Measurements from ENCODE around the gene GRK6. TPM values are rescaled to one million over a fixed set of nuclear protein-coding genes. Genes with fewer than 3 reads are reported as not detected.

Gene GRK6
- total RNA-seq, 1 experiment from 2014 or later, result 75.2 TPM

GRCh38 chr5:177446200-177447065, 20.0 kb downstream of the GRK6 start, which contains the start of gene PRR7:
TSS of gene PRR7 (plus strand) at chr5:177446814. CDS start at chr5:177455068, 8,254 bp downstream.
- Mint-ChIP-seq H3K9me3 (no peaks in the 10 kb centered on the region), H3K4me3 (peak within 1 kb of the TSS; percentile 65 to 79), H3K36me3 (ENCODE audit: insufficient read depth in 1 of 3, low read depth in 3 of 3) (peaks cover 3 to 14% (median 4%) of the 10 kb centered on the region in 3 experiments), H3K27me3 (ENCODE audit: low read depth) (peaks cover 30% of the 10 kb centered on the region), H3K27ac (peak within 1 kb of the TSS in 2 of 3 experiments; percentile 36 to 85; a peak in 4 of 7 replicates), H3K4me1 (peaks cover 40 to 46% of the 10 kb centered on the region in 2 experiments)
- DNase-seq, result peak; percentile 61
- Histone ChIP-seq H3T11ph (ENCODE audit: low read length) (no peak within 1 kb of the TSS), H2AFZ (ENCODE audit: low read length) (no peak within 1 kb of the TSS), H4K5ac (ENCODE audit: insufficient read length, low read depth, low read length) (peak within 1 kb of the TSS; percentile 29), H2BK20ac (ENCODE audit: low read depth, low read length, poor library complexity, severe bottlenecking) (no peak within 1 kb of the TSS), H3K4me2 (ENCODE audit: insufficient read depth, insufficient read length, low read length) (peak within 1 kb of the TSS; percentile 73), H3K27ac (ENCODE audit: insufficient read length, low read depth, low read length) (no peak within 1 kb of the TSS), H4K91ac (ENCODE audit: insufficient read length, low read depth, low read length) (no peak within 1 kb of the TSS), H2AK5ac (ENCODE audit: insufficient read length, low read length) (no peak within 1 kb of the TSS), H3K4ac (ENCODE audit: low read depth, low read length) (no peak within 1 kb of the TSS; the same call in 1 of the 2 replicates), H3K18ac (ENCODE audit: insufficient read length, low read depth, low read length) (peak within 1 kb of the TSS; percentile 80), H3K9me3 (ENCODE audit: control insufficient read depth, low read depth, low read length) (no peaks in the 10 kb centered on the region), H3K23me2 (ENCODE audit: insufficient read length, low read depth, low read length, poor library complexity, severe bottlenecking) (peaks cover 7% of the 10 kb centered on the region), H3K27me3 (ENCODE audit: insufficient read depth, low read length) (no peaks in the 10 kb centered on the region; the same call in 1 of the 2 replicates), H3K14ac (ENCODE audit: insufficient read depth, low read length) (peak within 1 kb of the TSS; percentile 81), H4K8ac (replicated peaks; ENCODE audit: insufficient read length, low read depth, low read length) (no peak within 1 kb of the TSS), H3K79me1 (ENCODE audit: insufficient read depth, low read depth, low read length, poor library complexity, severe bottlenecking) (no peaks in the 10 kb centered on the region), H2BK5ac (ENCODE audit: insufficient read length, low read length) (no peak within 1 kb of the TSS), H2BK120ac (ENCODE audit: low read depth, low read length, poor library complexity, severe bottlenecking) (no peak within 1 kb of the TSS), H3K4me1 (ENCODE audit: insufficient read depth, low read length) (no peaks in the 10 kb centered on the region; the same call in 1 of the 2 replicates), H3K9ac (ENCODE audit: extremely low read depth, insufficient read length, low read length) (peak within 1 kb of the TSS; percentile 47), H2BK15ac (ENCODE audit: low read depth, low read length) (no peak within 1 kb of the TSS), H2BK12ac (ENCODE audit: insufficient read length, low read depth, low read length) (no peak within 1 kb of the TSS), H4K20me1 (ENCODE audit: control insufficient read depth, insufficient read depth, insufficient read length) (no peaks in the 10 kb centered on the region), H3K79me2 (ENCODE audit: insufficient read depth, low read length) (no peaks in the 10 kb centered on the region), H3K23ac (ENCODE audit: insufficient read length, low read depth, low read length) (no peak within 1 kb of the TSS), H3K56ac (ENCODE audit: insufficient read length, low read depth, low read length) (no peak within 1 kb of the TSS)
- TF ChIP-seq, protein P1, sequence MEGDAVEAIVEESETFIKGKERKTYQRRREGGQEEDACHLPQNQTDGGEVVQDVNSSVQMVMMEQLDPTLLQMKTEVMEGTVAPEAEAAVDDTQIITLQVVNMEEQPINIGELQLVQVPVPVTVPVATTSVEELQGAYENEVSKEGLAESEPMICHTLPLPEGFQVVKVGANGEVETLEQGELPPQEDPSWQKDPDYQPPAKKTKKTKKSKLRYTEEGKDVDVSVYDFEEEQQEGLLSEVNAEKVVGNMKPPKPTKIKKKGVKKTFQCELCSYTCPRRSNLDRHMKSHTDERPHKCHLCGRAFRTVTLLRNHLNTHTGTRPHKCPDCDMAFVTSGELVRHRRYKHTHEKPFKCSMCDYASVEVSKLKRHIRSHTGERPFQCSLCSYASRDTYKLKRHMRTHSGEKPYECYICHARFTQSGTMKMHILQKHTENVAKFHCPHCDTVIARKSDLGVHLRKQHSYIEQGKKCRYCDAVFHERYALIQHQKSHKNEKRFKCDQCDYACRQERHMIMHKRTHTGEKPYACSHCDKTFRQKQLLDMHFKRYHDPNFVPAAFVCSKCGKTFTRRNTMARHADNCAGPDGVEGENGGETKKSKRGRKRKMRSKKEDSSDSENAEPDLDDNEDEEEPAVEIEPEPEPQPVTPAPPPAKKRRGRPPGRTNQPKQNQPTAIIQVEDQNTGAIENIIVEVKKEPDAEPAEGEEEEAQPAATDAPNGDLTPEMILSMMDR (conservative IDR thresholded peaks at IDR 0.05), result no peak
- no CpG with 5 or more reads among the region's 89 CpGs for WGBS (ENCODE audit: extremely low coverage, insufficient read length, low lambda C conversion rate)
